H9 (cell line): ENCODE results near the gene BCAS4. TPM values are rescaled to one million over a fixed set of nuclear protein-coding genes. Genes with fewer than 3 reads are reported as not detected.

Source experiments
- DNase-seq: peaks from one replicate; pipeline ENCODE4 v3.0.0-alpha.2; 2017
- H2AFZ ChIP-seq: one replicate; pipeline ENCODE4 v1.6.1; 2013; ENCODE audit warnings: mild to moderate bottlenecking, low read length, control low read depth, moderate library complexity
- H2AK5ac ChIP-seq: 2 replicates; pipeline ENCODE4 v1.6.1; 2013; ENCODE audit warnings: low read length, control low read depth, mixed read lengths; ENCODE audit not compliant: insufficient read length
- H2BK120ac ChIP-seq: one replicate; pipeline ENCODE4 v1.6.1; 2013; ENCODE audit warnings: low read depth, mild to moderate bottlenecking, low read length, control low read depth, inconsistent platforms; ENCODE audit not compliant: poor library complexity, severe bottlenecking
- H2BK12ac ChIP-seq: 2 replicates; pipeline ENCODE4 v1.6.1; 2013; ENCODE audit warnings: low read length, control low read depth, mixed read lengths, low read depth; ENCODE audit not compliant: insufficient read length
- H2BK15ac ChIP-seq: 2 replicates; pipeline ENCODE4 v1.6.1; 2013; ENCODE audit warnings: low read depth, low read length, control low read depth
- H2BK20ac ChIP-seq: one replicate; pipeline ENCODE4 v1.6.1; 2013; ENCODE audit warnings: low read depth, mild to moderate bottlenecking, low read length, control low read depth, inconsistent platforms; ENCODE audit not compliant: poor library complexity, severe bottlenecking
- H2BK5ac ChIP-seq: 2 replicates; pipeline ENCODE4 v1.6.1; 2013; ENCODE audit warnings: low read length, control low read depth, mixed read lengths; ENCODE audit not compliant: insufficient read length
- H3K14ac ChIP-seq: 2 replicates; pipeline ENCODE4 v1.6.1; 2013; ENCODE audit warnings: low read length, control low read depth; ENCODE audit not compliant: insufficient read depth
- H3K18ac ChIP-seq: 2 replicates; pipeline ENCODE4 v1.6.1; 2013; ENCODE audit warnings: low read depth, mild to moderate bottlenecking, mixed read lengths, low read length, control low read depth; ENCODE audit not compliant: insufficient read length
- H3K23ac ChIP-seq: 2 replicates; pipeline ENCODE4 v1.6.1; 2013; ENCODE audit warnings: low read length, control low read depth, mixed read lengths, low read depth; ENCODE audit not compliant: insufficient read length
- H3K23me2 ChIP-seq: 2 replicates; pipeline ENCODE4 v1.6.1; 2013; ENCODE audit warnings: low read depth, mild to moderate bottlenecking, mixed read lengths, low read length, control low read depth; ENCODE audit not compliant: insufficient read length, poor library complexity, severe bottlenecking
- H3K27ac ChIP-seq: 2 replicates; pipeline ENCODE4 v1.5.1; 2013; ENCODE audit warnings: low read length, control low read depth, mixed read lengths, low read depth; ENCODE audit not compliant: insufficient read length
- H3K27me3 ChIP-seq: 2 replicates; pipeline ENCODE4 v1.6.1; 2013; ENCODE audit warnings: low read length, control low read depth, inconsistent platforms; ENCODE audit not compliant: insufficient read depth
- H3K4ac ChIP-seq: 2 replicates; pipeline ENCODE4 v1.6.1; 2013; ENCODE audit warnings: low read depth, mild to moderate bottlenecking, control low read depth, inconsistent platforms, low read length, moderate library complexity
- H3K4me1 ChIP-seq: 2 replicates; pipeline ENCODE4 v1.6.1; 2013; ENCODE audit warnings: low read length, control low read depth, inconsistent platforms; ENCODE audit not compliant: insufficient read depth
- H3K4me2 ChIP-seq: 2 replicates; pipeline ENCODE4 v1.6.1; 2013; ENCODE audit warnings: low read length, control low read depth, mixed read lengths; ENCODE audit not compliant: insufficient read length, insufficient read depth
- H3K56ac ChIP-seq: 2 replicates; pipeline ENCODE4 v1.6.1; 2013; ENCODE audit warnings: low read depth, mild to moderate bottlenecking, mixed read lengths, low read length, control low read depth; ENCODE audit not compliant: insufficient read length
- H3K79me1 ChIP-seq: 2 replicates; pipeline ENCODE4 v1.6.1; 2013; ENCODE audit warnings: low read depth, mild to moderate bottlenecking, moderate library complexity, low read length, control low read depth, inconsistent platforms; ENCODE audit not compliant: insufficient read depth, poor library complexity, severe bottlenecking
- H3K79me2 ChIP-seq: 2 replicates; pipeline ENCODE4 v1.6.1; 2013; ENCODE audit warnings: low read length, control low read depth, inconsistent platforms; ENCODE audit not compliant: insufficient read depth
- H3K9ac ChIP-seq: 2 replicates; pipeline ENCODE4 v1.6.1; 2013; ENCODE audit warnings: low read length, control low read depth, mixed read lengths; ENCODE audit not compliant: insufficient read length; ENCODE audit errors: extremely low read depth
- H3K9me3 ChIP-seq: one replicate; pipeline ENCODE4 v1.6.1; 2013; ENCODE audit warnings: low read depth, low read length, inconsistent platforms; ENCODE audit not compliant: control insufficient read depth
- H3T11ph ChIP-seq: one replicate; pipeline ENCODE4 v1.6.1; 2013; ENCODE audit warnings: mild to moderate bottlenecking, low read length, control low read depth, inconsistent platforms
- H4K20me1 ChIP-seq: one replicate; pipeline ENCODE4 v1.6.1; 2013; ENCODE audit not compliant: control insufficient read depth, insufficient read length, insufficient read depth
- H4K5ac ChIP-seq: 2 replicates; pipeline ENCODE4 v1.6.1; 2013; ENCODE audit warnings: low read depth, mild to moderate bottlenecking, mixed read lengths, low read length, control low read depth; ENCODE audit not compliant: insufficient read length
- H4K8ac ChIP-seq: replicated peaks from 2 replicates; pipeline ENCODE4 v1.6.1; 2013; ENCODE audit warnings: low read length, control low read depth, mixed read lengths, low read depth; ENCODE audit not compliant: insufficient read length
- H4K91ac ChIP-seq: 2 replicates; pipeline ENCODE4 v1.6.1; 2013; ENCODE audit warnings: low read depth, mild to moderate bottlenecking, moderate library complexity, mixed read lengths, low read length, control low read depth; ENCODE audit not compliant: insufficient read length
- H3K27ac Mint-ChIP-seq, 3 experiments: 2 replicates in 2 of 3; 3 replicates in 1 of 3; pipeline ENCODE4 v1.8.0; 2020 to 2021; ENCODE audit warnings: mixed read lengths in 3 of 3, mild to moderate bottlenecking in 1 of 3, moderate library complexity in 1 of 3
- H3K27me3 Mint-ChIP-seq: 2 replicates; pipeline ENCODE4 v1.8.0; 2021; ENCODE audit warnings: low read depth, mild to moderate bottlenecking, moderate library complexity, mixed read lengths
- H3K36me3 Mint-ChIP-seq, 3 experiments: 2 replicates in 2 of 3; 3 replicates in 1 of 3; pipeline ENCODE4 v1.8.0; 2020 to 2021; ENCODE audit warnings: low read depth in 3 of 3, mixed read lengths in 3 of 3; ENCODE audit not compliant: insufficient read depth in 1 of 3
- H3K4me1 Mint-ChIP-seq, 2 experiments: 2 replicates each; pipeline ENCODE4 v1.8.0; 2020; ENCODE audit warnings: mixed read lengths in 2 of 2
- H3K4me3 Mint-ChIP-seq, 2 experiments: 2 replicates in 1 of 2; 3 replicates in 1 of 2; pipeline ENCODE4 v1.8.0; 2020 to 2021; ENCODE audit warnings: mild to moderate bottlenecking in 2 of 2, mixed read lengths in 2 of 2, moderate library complexity in 1 of 2
- H3K9me3 Mint-ChIP-seq, 2 experiments: 2 replicates in 1 of 2; 3 replicates in 1 of 2; pipeline ENCODE4 v1.8.0; 2020; ENCODE audit warnings: mild to moderate bottlenecking in 2 of 2, mixed read lengths in 2 of 2, moderate library complexity in 1 of 2
- CTCF ChIP-seq: fragments of 200-600 bp; sonication (generic); conservative IDR thresholded peaks from 3 replicates; pipeline ENCODE4 v1.8.0; 2021; ENCODE audit warnings: antibody characterized with exemption, mild to moderate bottlenecking
- WGBS: extraction: QIAGEN DNeasy Blood & Tissue Kit; methylation state at CpG from one replicate; pipeline ENCODE4 v1.1.7; 2013; ENCODE audit warnings: missing lambda C conversion rate, low lambda C conversion rate, mixed read lengths; ENCODE audit not compliant: insufficient read length; ENCODE audit errors: extremely low coverage; 5-methylcytosine and 5-hydroxymethylcytosine counted together
- total RNA-seq: library from RNA; stranded (reverse); gene quantifications from 2 replicates; pipeline ENCODE4 v1.2.1, GENCODE V29; 2021

BCAS4 gene
- total RNA-seq, 1 experiment from 2014 or later: 16.9 TPM

GRCh38 chr20:50802289-50802688 is 7.4 kb downstream of the BCAS4 start:
- H3K27me3 ChIP-seq: no peaks in the 10 kb centered on the region
- no CpG with 5 or more reads among the region's 8 CpGs for WGBS
- H3K27me3 Mint-ChIP-seq: no peaks in the 10 kb centered on the region

More at GRCh38 chr20:50802289-50802688, 7.4 kb downstream of the BCAS4 start:
- Mint-ChIP-seq H3K4me3 (no peak overlapping the region), H3K4me1 (peaks cover 23 to 41% of the 10 kb centered on the region in 2 experiments), H3K36me3 (no peaks in the 10 kb centered on the region), H3K27ac (peak overlapping the region in 1 of 3 experiments; percentile 94; a peak in 2 of 7 replicates), H3K9me3 (no peaks in the 10 kb centered on the region)
- Histone ChIP-seq H4K91ac (no peak overlapping the region), H2BK5ac (no peak overlapping the region), H3K27ac (no peak overlapping the region), H2AK5ac (no peak overlapping the region), H3K4me2 (no peak overlapping the region), H3K56ac (no peak overlapping the region), H2BK12ac (no peak overlapping the region), H3K9ac (no peak overlapping the region), H3K79me2 (peaks cover 3% of the 10 kb centered on the region; the same call in 1 of the 2 replicates), H3K23ac (no peak overlapping the region), H3K9me3 (no peaks in the 10 kb centered on the region), H3K14ac (no peak overlapping the region), H3T11ph (no peak overlapping the region), H3K4me1 (no peaks in the 10 kb centered on the region), H4K20me1 (no peaks in the 10 kb centered on the region), H3K79me1 (no peaks in the 10 kb centered on the region), H2BK15ac (no peak overlapping the region), H4K8ac (no peak overlapping the region), H4K5ac (no peak overlapping the region), H3K18ac (no peak overlapping the region), H2AFZ (no peak overlapping the region), H3K23me2 (no peaks in the 10 kb centered on the region), H2BK120ac (no peak overlapping the region), H3K4ac (no peak overlapping the region), H2BK20ac (no peak overlapping the region)
- TF ChIP-seq CTCF: no peak
- DNase-seq: no peak
